G401 (cell line): ENCODE measurements around the gene MLF2. TPM values are rescaled to one million over a fixed set of nuclear protein-coding genes. Genes with fewer than 3 reads are reported as not detected.
"Not testable (repeated sequence)": the region's sequence is repeated elsewhere in the genome, so short reads cannot be mapped to it uniquely, and the experiment has no call there.

Experiments used
- DNase-seq: peaks from one replicate; pipeline ENCODE4 v3.0.0-alpha.2; 2015; ENCODE audit warnings: low spot score
- in situ Hi-C: cut with HindIII; loops from 2 replicates; pipeline ENCODE4 v1.10.0; 2016; ENCODE audit warnings: low sequenced_read_pairs, mixed read lengths
- total RNA-seq: library from RNA; depleted of rRNA; stranded (reverse); fragments of >200 nt; shearing (Covaris generic); gene quantifications from 2 replicates; pipeline ENCODE4 v1.2.3, GENCODE V29; 2014

MLF2 gene
- total RNA-seq, 1 experiment from 2014 or later, result 364 TPM

GRCh38 chr12:6745741-6746525 lies 7.0 kb downstream of the MLF2 start:
- in situ Hi-C loops, result no loop called here
- no peak for DNase-seq

GRCh38 chr12:6743300-6743699 lies 9.6 kb downstream of the MLF2 start:
- DNase-seq, in situ Hi-C loops: not testable (repeated sequence)

DNA sequence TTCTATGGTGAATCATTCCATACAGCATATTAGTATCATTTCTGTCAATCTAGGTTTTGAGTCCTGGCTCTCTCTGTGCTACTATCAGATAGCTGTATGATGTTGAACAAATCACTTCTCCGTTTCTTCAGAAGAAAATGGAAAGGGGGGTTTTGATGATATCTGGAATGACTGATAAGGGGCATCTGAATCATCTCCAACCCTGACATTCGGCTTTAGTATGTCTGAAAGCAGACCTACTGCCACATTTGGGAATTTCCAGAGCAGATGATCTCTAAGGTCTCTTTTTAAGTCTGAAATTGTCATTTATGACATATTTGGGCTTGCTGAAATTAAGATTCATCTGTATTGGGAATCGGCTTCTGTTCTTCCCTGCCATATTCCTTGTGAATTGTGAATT lies 10.1 kb downstream of the MLF2 start:
- no peak for DNase-seq
- in situ Hi-C loops, result no loop called here

- in situ Hi-C loops, DNase-seq: not testable (repeated sequence)
Observed at GRCh38 chr12:6742080-6742479, 10.9 kb downstream of the MLF2 start.

- in situ Hi-C loops, result no loop called here
- no peak for DNase-seq
Observed at GRCh38 chr12:6736754-6737153, 16.2 kb downstream of the MLF2 start.

GRCh38 chr12:6735448-6736191 lies 17.3 kb downstream of the MLF2 start:
- DNase-seq, result peak; percentile 89
- in situ Hi-C loops, result no loop called here

DNA sequence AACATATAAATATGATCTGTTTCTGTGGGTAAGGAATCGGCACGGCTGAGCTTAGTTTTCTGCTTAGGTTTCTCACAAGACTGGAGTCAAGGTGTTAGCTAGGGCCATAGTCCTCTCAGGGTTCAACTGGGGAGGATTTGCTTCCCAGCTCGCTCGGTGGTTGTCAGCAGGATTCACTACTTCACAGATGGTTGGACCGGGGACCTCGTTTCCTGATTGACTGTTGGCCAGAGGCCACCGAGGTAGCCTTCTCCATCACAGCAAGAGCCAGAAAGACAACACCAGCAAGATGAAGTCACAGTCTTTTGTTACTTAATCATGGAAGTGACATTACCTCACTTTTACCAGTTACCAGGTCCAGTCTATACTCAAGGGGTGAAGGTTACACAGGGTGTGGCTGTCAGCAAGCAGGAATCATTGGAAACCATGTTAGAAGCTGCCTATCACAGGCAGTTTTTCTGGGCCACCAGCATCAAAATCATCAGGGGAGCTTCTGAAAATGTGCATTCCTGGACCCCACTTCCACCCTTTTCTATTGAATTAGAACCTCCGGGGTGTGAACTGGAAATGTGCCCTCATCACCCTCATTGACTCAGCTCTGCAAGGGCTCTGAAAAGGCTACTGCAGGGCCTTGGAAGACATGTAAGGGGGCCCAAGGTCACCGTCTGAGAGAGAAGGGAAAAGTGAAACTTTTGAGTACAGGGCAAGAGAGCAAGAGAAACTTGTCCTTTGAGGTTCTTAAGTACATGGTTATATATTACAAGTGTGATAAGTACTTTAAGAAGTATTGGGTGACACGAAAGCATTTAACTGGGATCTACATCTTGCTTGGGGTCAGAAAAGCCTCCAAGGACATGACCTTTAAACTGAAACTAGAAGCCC lies 18.2 kb downstream of the MLF2 start:
- in situ Hi-C loops, result no loop called here

DNA sequence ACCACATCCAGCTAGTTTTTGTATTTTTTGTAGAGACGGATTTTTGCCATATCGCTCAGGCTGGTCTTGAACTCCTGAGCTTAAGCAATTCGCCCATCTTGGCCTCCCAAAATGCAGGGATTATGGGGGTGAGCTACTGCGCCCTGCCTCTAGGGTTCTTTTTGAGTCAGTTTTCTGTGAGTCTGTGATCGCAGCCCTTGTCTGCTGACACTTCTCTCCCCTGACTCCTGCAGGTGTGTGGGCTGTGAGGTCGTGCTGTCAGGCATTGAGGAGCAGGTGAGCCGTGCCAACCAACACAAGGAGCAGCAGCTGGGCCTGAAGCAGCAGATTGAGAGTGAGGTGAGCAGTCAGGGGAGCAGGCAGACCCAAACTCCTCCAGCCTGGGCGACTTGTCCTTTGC lies 22.8 kb downstream of the MLF2 start:
- DNase-seq, result no peak
- in situ Hi-C loops, result no loop called here

More for the DNA sequence above, 18.2 kb downstream of the MLF2 start:
- DNase-seq, result peak; percentile 87

- no peak for DNase-seq
- in situ Hi-C loops, result no loop called here
Observed at GRCh38 chr12:6729186-6729585, 23.8 kb downstream of the MLF2 start.

- in situ Hi-C loops, result no loop called here
Observed at GRCh38 chr12:6725350-6725749, 27.6 kb downstream of the MLF2 start.

GRCh38 chr12:6724409-6724797 lies 28.5 kb downstream of the MLF2 start:
- DNase-seq, result no peak

More at GRCh38 chr12:6725350-6725749, 27.6 kb downstream of the MLF2 start:
- DNase-seq, result no peak

GRCh38 chr12:6723607-6724408 lies 29.1 kb downstream of the MLF2 start, which contains the start of gene COPS7A:
Gene COPS7A (plus strand): TSS chr12:6724046. CDS start chr12:6724657, 611 bp downstream.
- peak; percentile 100 for DNase-seq
- in situ Hi-C loops, result no loop called here

More at GRCh38 chr12:6724409-6724797, 28.5 kb downstream of the MLF2 start:
- in situ Hi-C loops, result no loop called here

DNA sequence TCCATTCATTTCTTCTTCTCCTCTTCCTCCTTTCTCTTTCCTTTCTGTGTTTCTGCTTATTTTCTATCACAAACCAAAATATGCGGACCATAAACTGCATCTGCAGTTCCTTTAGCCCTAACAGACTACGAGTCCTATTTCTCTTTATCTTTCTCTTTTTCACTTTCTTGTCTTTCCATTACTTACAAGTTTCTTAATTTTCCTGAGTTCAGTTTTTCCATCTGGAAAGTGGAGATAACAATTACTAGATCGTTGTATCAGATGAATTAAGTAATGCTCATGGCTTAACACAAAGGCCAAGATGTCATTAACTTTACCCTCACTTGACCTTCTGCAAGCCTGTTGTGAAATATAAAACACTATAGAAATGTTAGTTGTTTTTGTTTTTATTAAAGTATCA lies 30.1 kb downstream of the MLF2 start:
- DNase-seq, result no peak
- in situ Hi-C loops, result no loop called here

DNA sequence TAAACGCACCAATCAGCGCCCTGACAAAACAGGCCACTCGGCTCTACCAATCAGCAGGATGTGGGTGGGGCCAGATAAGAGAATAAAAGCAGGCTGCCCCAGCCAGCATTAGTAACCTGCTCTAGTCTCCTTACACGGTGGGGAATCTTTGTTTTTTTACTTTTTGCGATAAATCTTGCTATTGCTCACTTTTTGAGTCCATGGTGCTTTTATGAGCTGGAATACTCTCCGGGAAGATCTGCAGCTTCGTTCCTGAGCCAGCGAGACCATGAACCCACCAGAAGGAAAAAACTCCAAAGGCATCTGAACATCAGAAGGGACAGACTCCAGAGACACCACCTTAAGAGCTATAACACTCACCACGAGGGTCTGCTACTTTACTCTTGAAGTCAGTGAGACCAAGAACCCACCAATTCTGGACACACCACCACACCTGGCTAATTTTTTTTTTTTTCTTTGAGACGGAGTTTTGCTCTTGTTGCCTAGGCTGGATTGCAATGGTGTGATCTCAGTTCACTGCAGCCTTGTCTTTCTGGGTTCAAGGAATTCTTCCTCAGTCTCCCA lies 36.0 kb downstream of the MLF2 start:
- in situ Hi-C loops, result no loop called here

GRCh38 chr12:6716031-6716873 lies 36.7 kb downstream of the MLF2 start:
- DNase-seq, in situ Hi-C loops: not testable (repeated sequence)

More for the DNA sequence above, 36.0 kb downstream of the MLF2 start:
- DNase-seq, result no peak

GRCh38 chr12:6708960-6709394 lies 44.0 kb downstream of the MLF2 start:
- no peak for DNase-seq
- in situ Hi-C loops, result no loop called here

DNA sequence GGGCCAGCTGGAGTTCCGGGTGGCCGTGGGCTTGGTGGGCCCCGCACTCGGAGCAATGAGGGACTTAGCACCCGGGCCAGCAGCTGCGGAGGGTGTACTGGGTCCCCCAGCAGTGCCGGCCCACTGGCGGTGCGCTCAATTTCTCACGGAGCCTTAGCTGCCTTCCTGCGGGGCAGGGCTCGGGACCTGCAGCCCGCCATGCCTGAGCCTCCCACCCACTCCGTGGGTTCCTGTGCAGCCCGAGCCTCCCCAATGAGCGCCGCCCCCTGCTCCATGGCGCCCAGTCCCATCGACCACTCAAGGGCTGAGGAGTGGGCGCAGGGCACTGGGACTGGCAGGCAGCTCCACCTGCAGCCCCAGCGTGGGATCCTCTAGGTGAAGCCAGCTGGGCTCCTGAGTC lies 44.6 kb downstream of the MLF2 start:
- in situ Hi-C loops, DNase-seq: not testable (repeated sequence)
